Activated CD4-positive, alpha-beta T cell treated with anti-CD3 and anti-CD28 coated beads, Interleukin-2, amount 10 ng/mL, durations not matched to agents 24 days and 14 days (primary cell): Measurements from ENCODE around the gene PJA2. TPM values are rescaled to one million over a fixed set of nuclear protein-coding genes. Genes with fewer than 3 reads are reported as not detected.

Source experiments
- DNase-seq: peaks from one replicate; pipeline ENCODE4 v3.0.0; 2022
- H3K27ac Mint-ChIP-seq: one replicate; pipeline ENCODE4 v1.8.0; 2022; ENCODE audit warnings: mild to moderate bottlenecking, mixed read lengths
- H3K27me3 Mint-ChIP-seq: one replicate; pipeline ENCODE4 v1.8.0; 2022; ENCODE audit warnings: mixed read lengths
- H3K36me3 Mint-ChIP-seq: one replicate; pipeline ENCODE4 v1.8.0; 2022; ENCODE audit warnings: low read depth, mild to moderate bottlenecking, mixed read lengths
- H3K4me1 Mint-ChIP-seq: one replicate; pipeline ENCODE4 v1.8.0; 2021; ENCODE audit warnings: mixed read lengths
- H3K4me3 Mint-ChIP-seq: one replicate; pipeline ENCODE4 v1.8.0; 2022; ENCODE audit warnings: mild to moderate bottlenecking, moderate library complexity, mixed read lengths
- H3K9me3 Mint-ChIP-seq: one replicate; pipeline ENCODE4 v1.8.0; 2021; ENCODE audit warnings: mixed read lengths
- intact Hi-C: fragments of 100-400 bp; cut with micrococcal nuclease; formaldehyde crosslinking; loops from one replicate; pipeline ENCODE4 v1.15.1; 2023
- total RNA-seq: library from RNA; stranded (reverse); gene quantifications from 2 replicates; pipeline ENCODE4 v1.2.3, GENCODE V29; 2022

The PJA2 gene
- total RNA-seq, 1 donor from 2014 or later, result 39.4 TPM

DNA sequence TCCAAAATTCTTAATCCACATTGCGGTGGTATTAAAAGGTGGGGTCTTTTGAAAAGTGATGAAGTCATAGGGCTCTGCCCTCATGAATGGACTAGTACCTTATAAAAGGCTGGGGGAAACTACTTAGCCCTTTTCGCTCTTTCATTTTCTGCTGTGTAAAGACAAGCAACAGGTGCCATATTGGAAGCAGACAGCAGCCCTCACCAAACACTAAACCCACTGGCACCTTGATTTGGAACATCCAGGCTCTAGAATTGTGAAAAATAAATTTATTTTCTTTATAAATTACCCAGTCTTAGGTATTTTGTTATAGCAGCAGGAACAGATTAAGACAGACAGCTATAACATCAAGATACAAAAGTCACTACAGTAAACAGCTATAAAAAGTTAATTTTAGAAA, 12.8 kb downstream of the PJA2 start:
- Mint-ChIP-seq H3K27me3 (no peaks in the 10 kb centered on the region), H3K36me3 (peaks cover 37% of the 10 kb centered on the region), H3K4me1 (peaks cover 23% of the 10 kb centered on the region), H3K9me3 (peaks cover 9% of the 10 kb centered on the region), H3K4me3 (no peak overlapping the region), H3K27ac (no peak overlapping the region)
- no peak for DNase-seq
- intact Hi-C loops, result no loop called here

DNA sequence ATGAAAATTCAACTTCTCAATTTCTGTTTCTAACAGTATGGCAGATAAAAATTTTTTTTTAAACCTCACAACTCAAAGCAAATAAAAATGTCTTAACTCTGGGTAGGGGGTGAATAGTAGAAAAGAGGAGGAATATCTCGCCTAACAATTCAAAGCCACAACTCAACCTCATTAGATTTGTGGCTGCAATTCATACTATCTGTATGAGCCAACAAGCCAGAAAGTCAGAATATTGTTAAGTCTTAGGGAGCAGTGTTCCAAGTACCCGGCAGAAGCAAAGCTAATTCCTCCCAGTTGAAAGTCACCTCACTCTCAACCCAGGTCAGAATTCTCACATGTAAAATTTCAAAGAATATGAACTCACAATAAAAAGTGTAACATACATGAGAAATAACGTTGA, 15.0 kb downstream of the PJA2 start:
- intact Hi-C loops, result no loop called here
- Mint-ChIP-seq H3K36me3 (peaks cover 44% of the 10 kb centered on the region), H3K27me3 (no peaks in the 10 kb centered on the region), H3K27ac (peak overlapping the region; percentile 20), H3K4me1 (peaks cover 26% of the 10 kb centered on the region), H3K9me3 (peaks cover 9% of the 10 kb centered on the region), H3K4me3 (no peak overlapping the region)
- no peak for DNase-seq

DNA sequence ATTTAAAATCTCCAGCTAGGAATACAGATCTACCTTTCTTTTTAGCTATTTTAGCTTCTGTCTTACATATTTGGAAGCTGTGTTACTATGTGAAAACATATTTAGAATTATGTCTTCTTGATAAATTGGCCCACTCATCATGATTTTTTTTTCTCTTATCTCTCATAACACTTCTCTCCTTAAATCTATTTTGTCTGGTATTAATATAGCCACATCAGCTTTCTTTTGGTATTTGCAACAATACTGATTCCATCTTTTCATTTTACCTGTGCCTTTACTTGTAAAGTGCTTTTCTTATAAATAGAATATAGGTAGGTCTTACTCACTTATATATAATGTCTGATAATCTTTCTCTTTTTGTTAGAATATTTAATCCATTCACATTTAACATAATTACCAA, 19.6 kb downstream of the PJA2 start:
- intact Hi-C loops, result no loop called here
- H3K27ac Mint-ChIP-seq, result no peak overlapping the region
- H3K4me3 Mint-ChIP-seq, result no peak overlapping the region
- peaks cover 16% of the 10 kb centered on the region for H3K4me1 Mint-ChIP-seq
- H3K36me3 Mint-ChIP-seq, result peaks cover 28% of the 10 kb centered on the region
- H3K9me3 Mint-ChIP-seq, result peaks cover 5% of the 10 kb centered on the region
- H3K27me3 Mint-ChIP-seq, result no peaks in the 10 kb centered on the region
- DNase-seq, result no peak

DNA sequence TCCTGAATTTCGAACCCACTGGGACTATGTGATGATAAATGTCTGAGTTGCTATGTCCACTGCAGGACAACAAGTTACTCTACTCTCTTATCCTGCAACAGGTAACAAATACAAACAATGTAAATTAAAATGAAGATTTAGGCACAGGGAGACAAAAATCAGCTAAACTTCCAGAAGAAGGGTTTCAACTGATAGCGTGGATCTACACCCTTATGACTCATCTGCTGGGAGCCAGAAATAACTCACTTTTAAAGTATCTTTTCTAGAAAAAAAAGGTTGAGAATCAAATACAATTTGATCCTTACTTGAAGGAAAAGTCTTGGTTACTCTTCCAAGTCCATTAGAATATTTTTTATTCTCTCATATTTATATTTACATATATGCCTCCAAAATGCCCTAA, 21.4 kb downstream of the PJA2 start:
- Mint-ChIP-seq H3K4me3 (no peak overlapping the region), H3K27me3 (no peaks in the 10 kb centered on the region), H3K36me3 (peaks cover 23% of the 10 kb centered on the region), H3K9me3 (peaks cover 5% of the 10 kb centered on the region), H3K27ac (peak overlapping the region; percentile 11), H3K4me1 (peaks cover 13% of the 10 kb centered on the region)
- intact Hi-C loops, result no loop called here
- no peak for DNase-seq

DNA sequence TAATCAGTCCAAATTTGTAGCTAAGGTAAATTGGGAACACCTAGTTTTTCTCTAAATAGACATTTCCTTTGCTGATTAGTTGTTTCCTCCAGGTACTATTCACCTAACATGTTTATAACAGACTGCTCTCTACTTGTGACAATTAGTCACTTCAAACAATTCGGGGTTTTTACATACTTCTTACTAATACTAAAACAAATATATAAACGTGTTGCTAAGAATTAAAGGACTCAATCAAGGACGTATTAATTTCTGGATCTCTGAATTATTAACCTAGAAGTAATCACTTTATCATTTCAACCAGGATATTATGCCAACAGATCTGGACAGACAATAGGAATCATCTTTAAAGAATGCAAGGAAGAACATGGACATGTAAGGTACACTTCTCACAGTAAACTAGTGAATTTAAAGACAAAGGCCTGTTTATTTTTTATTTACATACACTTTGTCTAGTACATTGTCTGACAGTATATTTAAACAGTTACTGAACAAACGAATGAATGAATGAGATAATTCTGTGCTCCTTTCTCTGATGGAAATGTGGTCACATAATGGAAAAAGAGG, 22.3 kb downstream of the PJA2 start:
- Mint-ChIP-seq H3K27ac (no peak overlapping the region), H3K4me1 (peaks cover 9% of the 10 kb centered on the region), H3K9me3 (peaks cover under 1% of the 10 kb centered on the region), H3K36me3 (peaks cover 19% of the 10 kb centered on the region), H3K27me3 (no peaks in the 10 kb centered on the region), H3K4me3 (no peak overlapping the region)
- intact Hi-C loops, result no loop called here
- no peak for DNase-seq

DNA sequence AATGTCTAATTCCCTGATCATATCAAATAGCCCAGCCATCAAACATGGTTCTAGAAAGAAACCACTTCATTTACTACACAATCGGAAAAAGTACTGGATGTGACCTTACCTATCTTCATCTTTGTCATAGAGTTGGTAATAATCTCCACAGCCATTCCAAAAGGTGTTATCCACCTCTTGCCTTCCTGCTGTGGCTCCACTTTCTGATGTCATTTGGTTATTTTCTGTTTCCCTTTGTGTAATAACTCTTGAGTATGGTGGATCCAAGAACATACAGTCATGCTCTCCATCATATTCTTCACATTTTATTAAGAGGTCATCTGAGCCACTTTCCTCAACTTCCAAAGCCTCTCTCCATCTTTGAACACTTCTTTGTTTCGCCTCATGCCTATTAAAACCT, 31.7 kb downstream of the PJA2 start:
- Mint-ChIP-seq H3K27ac (no peak overlapping the region), H3K9me3 (no peaks in the 10 kb centered on the region), H3K27me3 (no peaks in the 10 kb centered on the region), H3K4me1 (peaks cover 6% of the 10 kb centered on the region), H3K4me3 (no peak overlapping the region), H3K36me3 (peaks cover 42% of the 10 kb centered on the region)
- no peak for DNase-seq
- intact Hi-C loops, result no loop called here

DNA sequence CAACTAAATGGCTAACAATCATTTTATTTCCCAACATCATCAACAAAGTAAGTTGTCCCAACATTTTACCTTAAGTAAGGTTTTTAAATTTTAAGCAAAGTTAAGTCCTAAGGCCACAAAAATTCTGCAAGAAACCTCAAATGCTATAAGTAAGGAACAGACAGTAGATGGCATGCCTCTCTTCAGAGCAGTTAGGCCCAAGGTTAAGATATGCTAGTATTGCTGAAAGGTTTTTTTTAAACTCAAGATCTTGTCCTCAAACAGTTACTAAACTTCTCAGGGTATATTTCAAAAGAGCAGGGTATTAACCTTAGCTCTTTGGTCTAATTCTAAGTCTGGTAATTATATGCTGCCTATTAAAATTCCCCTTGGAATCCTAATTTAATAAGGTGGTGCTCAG, 35.1 kb downstream of the PJA2 start:
- H3K36me3 Mint-ChIP-seq, result peaks cover 48% of the 10 kb centered on the region
- intact Hi-C loops, result no loop called here
- DNase-seq, result no peak
- H3K4me1 Mint-ChIP-seq, result peaks cover 6% of the 10 kb centered on the region
- no peak overlapping the region for H3K27ac Mint-ChIP-seq
- H3K9me3 Mint-ChIP-seq, result peaks cover 3% of the 10 kb centered on the region
- H3K27me3 Mint-ChIP-seq, result no peaks in the 10 kb centered on the region
- H3K4me3 Mint-ChIP-seq, result no peak overlapping the region

DNA sequence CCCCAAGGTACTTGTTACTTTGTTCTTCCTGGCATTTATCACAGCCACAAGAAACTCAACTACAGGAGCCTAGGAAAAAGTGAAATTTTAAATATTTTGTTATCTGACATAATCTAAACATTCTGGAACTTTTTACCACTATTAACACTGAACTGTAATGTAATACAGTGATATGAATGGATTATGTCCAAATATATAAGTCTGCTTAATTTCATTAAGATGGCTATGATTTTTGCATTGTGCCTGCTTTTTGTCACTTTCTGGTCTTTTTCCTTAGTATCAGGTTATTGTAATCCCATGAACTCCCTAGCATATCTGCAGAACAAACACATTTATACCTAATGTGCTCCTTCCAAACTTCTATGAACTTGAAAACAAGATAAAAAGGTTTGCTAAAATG, 35.8 kb downstream of the PJA2 start:
- H3K27ac Mint-ChIP-seq, result no peak overlapping the region
- intact Hi-C loops, result no loop called here
- H3K4me3 Mint-ChIP-seq, result no peak overlapping the region
- H3K36me3 Mint-ChIP-seq, result peaks cover 48% of the 10 kb centered on the region
- no peak for DNase-seq
- H3K9me3 Mint-ChIP-seq, result peaks cover 3% of the 10 kb centered on the region
- H3K27me3 Mint-ChIP-seq, result no peaks in the 10 kb centered on the region
- H3K4me1 Mint-ChIP-seq, result peaks cover 6% of the 10 kb centered on the region

DNA sequence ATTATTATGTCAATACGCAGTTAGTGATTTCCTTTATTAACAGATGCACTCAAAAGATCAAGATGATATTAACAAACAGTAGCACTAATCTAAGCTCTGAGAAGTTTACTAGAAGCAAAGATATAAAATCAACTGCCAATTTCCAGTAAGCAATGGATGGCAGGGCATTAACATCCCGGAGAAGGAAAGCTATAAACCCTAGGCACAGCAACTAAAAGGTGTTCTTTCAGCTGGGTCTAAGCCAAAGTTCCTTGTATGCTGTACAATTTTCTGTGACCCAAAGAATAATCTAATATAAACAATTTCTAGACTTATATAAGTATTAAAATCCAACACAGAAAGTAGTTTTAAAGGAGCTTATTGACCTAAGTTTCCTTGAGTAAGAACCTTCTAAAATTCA, 39.4 kb downstream of the PJA2 start:
- intact Hi-C loops, result no loop called here
- H3K36me3 Mint-ChIP-seq, result peaks cover 53% of the 10 kb centered on the region
- H3K4me1 Mint-ChIP-seq, result peaks cover 2% of the 10 kb centered on the region

DNA sequence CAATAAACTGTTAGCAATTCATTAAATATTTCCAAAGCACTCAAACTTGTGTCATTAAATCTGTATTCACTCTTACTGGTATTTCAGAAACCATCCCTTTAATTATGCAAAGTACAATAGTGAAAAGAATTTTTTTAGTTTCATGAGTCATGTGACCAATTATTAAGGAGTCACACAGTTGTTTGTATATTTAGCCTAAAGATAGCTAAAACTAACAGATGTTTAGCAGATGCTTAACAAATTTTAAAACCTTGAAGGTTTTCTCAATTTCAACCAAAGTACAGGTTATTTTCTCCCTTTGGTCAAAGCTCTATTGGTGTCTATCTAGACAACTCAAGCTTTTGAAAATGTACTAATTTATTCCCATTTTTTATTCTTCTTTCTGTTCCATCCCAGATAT, 44.1 kb downstream of the PJA2 start:
- H3K36me3 Mint-ChIP-seq, result peaks cover 58% of the 10 kb centered on the region
- no peak overlapping the region for H3K4me3 Mint-ChIP-seq
- peaks cover 4% of the 10 kb centered on the region for H3K4me1 Mint-ChIP-seq
- DNase-seq, result no peak
- peaks cover 14% of the 10 kb centered on the region for H3K9me3 Mint-ChIP-seq
- no peaks in the 10 kb centered on the region for H3K27me3 Mint-ChIP-seq
- no peak overlapping the region for H3K27ac Mint-ChIP-seq
- intact Hi-C loops, result no loop called here

More for the DNA sequence above, 39.4 kb downstream of the PJA2 start:
- Mint-ChIP-seq H3K4me3 (no peak overlapping the region), H3K9me3 (peaks cover 14% of the 10 kb centered on the region), H3K27ac (no peak overlapping the region), H3K27me3 (no peaks in the 10 kb centered on the region)
- no peak for DNase-seq

DNA sequence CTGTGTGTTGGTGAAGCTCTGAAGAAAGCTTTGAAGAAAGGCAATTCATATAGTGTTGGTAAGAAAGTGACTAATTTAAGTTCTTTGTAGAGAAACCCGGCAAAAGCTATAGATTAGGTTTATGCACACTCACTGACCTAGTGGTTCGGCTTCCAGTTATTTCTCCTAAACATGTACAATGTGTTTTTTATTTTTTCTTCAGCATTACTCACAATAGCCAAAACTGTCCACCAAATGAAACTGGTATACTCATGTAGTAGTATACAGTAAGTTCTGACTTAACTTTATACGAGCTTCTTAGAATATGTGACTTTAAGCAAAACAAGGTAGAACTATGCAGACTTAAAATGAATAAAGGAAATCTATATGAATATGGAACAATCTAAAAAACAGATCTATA, 44.8 kb downstream of the PJA2 start:
- peaks cover 57% of the 10 kb centered on the region for H3K36me3 Mint-ChIP-seq

DNA sequence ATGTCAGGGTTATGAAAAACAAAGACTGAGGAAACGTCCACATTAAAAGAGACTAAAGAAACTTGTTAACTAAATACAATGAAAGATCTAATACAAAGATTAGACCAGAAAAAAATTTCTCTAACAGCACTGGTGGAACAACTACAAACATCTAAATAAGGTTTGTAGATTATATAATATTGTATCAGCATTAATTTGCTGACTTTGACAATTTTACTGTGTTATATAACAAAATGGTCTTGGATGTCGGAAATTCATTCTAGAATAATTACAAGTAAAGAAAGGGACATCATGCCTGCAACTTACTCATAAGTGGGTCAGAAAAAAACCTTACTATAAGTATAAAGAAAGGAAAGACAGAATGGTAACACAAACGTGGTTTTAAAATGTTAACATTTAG, 50.1 kb downstream of the PJA2 start:
- Mint-ChIP-seq H3K36me3 (peaks cover 51% of the 10 kb centered on the region), H3K27ac (no peak overlapping the region), H3K4me3 (no peak overlapping the region), H3K27me3 (no peaks in the 10 kb centered on the region), H3K4me1 (peaks cover 4% of the 10 kb centered on the region), H3K9me3 (no peaks in the 10 kb centered on the region)
- intact Hi-C loops, result no loop called here
- DNase-seq, result no peak

More for the DNA sequence above, 44.8 kb downstream of the PJA2 start:
- peaks cover 4% of the 10 kb centered on the region for H3K4me1 Mint-ChIP-seq
- H3K27me3 Mint-ChIP-seq, result no peaks in the 10 kb centered on the region
- intact Hi-C loops, result no loop called here
- DNase-seq, result no peak
- H3K4me3 Mint-ChIP-seq, result no peak overlapping the region
- peaks cover 11% of the 10 kb centered on the region for H3K9me3 Mint-ChIP-seq
- H3K27ac Mint-ChIP-seq, result no peak overlapping the region

DNA sequence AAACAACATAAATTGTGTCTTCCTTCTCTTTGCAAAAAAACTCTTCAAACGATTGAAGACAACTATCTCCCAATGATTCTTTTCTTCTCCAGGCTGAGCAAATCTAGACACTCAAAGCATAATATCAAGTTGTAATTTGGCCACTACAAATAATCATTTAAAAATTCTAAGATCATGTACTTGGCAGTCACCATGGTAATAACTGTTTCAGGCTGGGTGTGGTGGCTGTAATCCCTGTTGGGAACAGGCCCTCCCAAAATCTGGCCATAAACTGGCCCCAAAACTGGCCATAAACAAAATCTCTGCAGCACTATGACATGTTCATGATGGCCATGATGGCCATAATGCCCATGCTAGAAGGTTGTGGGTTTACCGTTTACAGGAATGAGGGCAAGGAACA, 52.0 kb downstream of the PJA2 start:
- Mint-ChIP-seq H3K36me3 (peaks cover 44% of the 10 kb centered on the region), H3K27ac (no peak overlapping the region), H3K9me3 (no peaks in the 10 kb centered on the region), H3K27me3 (no peaks in the 10 kb centered on the region), H3K4me3 (no peak overlapping the region), H3K4me1 (no peaks in the 10 kb centered on the region)
- intact Hi-C loops, result no loop called here
- no peak for DNase-seq

DNA sequence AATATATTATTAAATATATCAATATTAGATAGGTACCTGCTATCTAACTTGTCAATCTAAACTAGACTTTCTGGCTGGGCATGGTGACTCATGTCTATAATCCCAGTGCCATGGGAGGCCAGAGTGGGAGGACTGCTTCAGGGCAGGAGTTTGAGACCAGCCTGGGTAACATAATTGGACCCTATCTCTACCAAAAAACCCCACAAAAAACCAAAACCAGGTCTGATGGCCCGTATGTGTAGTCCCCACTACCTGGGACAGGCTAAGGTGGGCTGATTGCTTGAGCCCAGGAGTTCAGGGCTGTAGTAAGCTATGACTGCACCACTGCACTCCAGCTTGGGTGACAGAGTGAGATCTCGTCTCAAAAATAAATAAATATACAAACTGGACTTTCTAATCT, 55.0 kb downstream of the PJA2 start:
- Mint-ChIP-seq H3K4me1 (peaks cover 2% of the 10 kb centered on the region), H3K27me3 (no peaks in the 10 kb centered on the region), H3K36me3 (peaks cover 28% of the 10 kb centered on the region), H3K27ac (no peak overlapping the region), H3K4me3 (no peak overlapping the region), H3K9me3 (no peaks in the 10 kb centered on the region)
- DNase-seq, result no peak
- intact Hi-C loops, result no loop called here
